GM21825 (cell line): ENCODE results near the gene CREBZF.

Experiments used
- ATAC-seq: cut with Tn5 transposase; IDR thresholded peaks from one replicate; pipeline ENCODE4 v1.9.1; 2021; ENCODE audit warnings: mild to moderate bottlenecking, moderate library complexity; ENCODE audit not compliant: unreplicated experiment

The CREBZF gene, protein sequence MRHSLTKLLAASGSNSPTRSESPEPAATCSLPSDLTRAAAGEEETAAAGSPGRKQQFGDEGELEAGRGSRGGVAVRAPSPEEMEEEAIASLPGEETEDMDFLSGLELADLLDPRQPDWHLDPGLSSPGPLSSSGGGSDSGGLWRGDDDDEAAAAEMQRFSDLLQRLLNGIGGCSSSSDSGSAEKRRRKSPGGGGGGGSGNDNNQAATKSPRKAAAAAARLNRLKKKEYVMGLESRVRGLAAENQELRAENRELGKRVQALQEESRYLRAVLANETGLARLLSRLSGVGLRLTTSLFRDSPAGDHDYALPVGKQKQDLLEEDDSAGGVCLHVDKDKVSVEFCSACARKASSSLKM

DNA sequence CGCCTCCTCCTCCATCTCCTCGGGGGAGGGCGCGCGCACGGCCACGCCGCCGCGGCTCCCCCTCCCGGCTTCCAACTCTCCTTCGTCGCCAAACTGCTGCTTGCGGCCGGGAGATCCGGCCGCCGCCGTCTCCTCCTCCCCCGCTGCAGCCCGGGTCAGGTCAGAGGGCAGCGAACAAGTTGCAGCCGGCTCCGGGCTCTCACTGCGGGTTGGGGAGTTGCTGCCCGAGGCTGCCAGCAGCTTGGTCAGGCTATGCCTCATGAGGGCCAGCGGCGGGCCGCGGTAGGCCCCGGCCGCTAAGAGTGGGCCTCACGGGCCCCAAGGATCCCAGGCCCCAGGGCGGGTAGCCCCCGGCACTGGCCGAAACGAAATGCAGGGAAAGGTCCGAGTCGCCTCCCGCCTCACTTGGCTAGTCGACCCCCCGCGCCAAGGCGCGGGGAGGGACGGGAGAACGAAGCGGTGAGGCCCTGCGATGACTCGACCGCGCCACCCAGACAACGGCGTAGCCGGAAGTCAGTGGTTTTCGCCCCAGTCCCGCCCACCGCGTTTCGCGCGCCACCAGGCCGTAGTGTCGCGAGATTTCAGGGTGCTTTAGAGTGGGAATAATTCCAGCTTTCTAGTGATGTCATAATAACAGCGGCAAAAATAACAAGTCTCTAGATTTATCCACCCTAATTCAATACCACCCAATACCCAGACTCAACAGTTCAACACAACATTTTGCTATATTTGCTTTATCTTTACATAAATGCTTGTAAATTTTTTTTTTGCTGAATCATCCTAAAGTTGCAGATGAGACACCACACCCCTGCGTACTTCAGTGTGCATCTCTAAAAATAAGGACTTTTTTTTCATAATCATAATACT lies at the start of gene CREBZF:
Gene CREBZF, minus strand, starts transcription at position 515 of the 867 bp plus-strand sequence. Its CDS starts 254 bp downstream, at position 261.
- peak; percentile 93 for ATAC-seq

DNA sequence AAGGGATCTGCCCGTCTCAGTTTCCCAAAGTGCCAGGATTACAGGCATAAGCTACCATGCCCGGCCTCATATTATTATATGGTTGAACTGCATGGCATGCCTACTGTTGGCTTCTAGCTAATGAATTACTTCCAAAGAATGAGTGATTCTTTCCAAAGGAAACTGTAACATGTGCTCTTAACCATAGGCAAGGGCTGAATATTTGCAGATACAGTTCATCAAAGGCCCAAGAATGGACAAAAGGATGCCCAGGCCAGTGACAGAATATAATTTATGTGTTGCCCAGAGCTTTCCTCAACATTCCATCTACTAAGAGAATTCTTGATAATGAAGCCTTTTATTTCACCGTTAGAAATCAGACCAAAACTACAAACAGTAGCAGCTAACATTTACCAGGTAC lies 48.0 kb upstream of the CREBZF start:
- ATAC-seq: no peak

- no peak for ATAC-seq
Measured at GRCh38 chr11:85710917-85711316, 46.0 kb upstream of the CREBZF start.

DNA sequence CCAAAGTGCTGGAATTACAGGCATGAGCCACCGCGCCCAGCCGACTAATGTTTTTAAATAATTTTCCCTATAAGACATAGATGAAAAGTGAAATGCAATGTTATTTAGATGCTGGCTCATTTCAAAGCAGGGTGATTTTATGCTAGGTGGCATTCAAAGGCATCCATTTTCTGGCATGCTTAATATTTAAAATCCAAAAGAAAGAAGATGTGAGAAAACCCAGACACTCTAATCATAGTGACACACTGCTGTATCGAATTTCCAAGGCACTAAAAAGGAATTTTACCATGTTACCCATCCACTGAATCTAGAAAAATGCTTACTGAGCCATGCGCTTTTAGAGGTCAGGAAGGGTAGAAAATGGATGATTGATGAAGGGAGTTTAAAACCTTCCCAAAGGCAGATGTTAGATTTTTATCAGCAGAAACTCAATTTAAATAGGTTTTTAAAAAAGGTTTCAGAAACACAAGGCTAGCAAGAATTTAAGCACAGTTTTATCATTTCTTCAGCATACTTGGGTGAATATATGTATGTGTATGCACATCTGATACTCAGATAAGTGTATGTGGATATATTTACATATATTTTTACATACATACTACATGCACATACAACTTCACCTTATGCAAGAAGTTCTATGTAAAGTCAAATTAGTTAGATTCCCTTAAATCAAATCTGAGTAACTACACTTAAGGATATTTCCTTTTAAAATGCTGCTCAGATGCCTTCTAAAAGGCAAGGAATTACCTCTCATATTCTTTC lies 45.2 kb upstream of the CREBZF start:
- no peak for ATAC-seq

- ATAC-seq: no peak
Measured at GRCh38 chr11:85705800-85706199, 40.9 kb upstream of the CREBZF start.

DNA sequence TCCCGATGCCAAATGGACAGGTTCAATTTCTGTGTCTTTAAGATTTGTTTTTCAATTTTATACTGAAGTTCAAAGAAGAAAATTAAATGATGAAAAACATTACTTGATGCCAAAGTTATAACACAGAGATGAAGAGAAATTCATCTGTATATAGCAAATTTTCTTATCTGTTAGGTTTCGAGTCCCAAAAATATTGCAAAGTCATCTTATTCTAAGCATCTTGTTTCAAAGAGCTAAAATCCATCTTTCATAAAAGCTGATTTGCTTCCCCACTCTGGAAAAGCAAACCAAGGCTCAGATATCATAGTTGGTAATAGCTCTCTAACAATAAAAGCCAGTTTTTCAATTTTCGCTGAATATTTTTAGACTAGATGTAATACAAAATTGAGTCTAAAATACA lies 40.0 kb upstream of the CREBZF start:
- no peak for ATAC-seq

DNA sequence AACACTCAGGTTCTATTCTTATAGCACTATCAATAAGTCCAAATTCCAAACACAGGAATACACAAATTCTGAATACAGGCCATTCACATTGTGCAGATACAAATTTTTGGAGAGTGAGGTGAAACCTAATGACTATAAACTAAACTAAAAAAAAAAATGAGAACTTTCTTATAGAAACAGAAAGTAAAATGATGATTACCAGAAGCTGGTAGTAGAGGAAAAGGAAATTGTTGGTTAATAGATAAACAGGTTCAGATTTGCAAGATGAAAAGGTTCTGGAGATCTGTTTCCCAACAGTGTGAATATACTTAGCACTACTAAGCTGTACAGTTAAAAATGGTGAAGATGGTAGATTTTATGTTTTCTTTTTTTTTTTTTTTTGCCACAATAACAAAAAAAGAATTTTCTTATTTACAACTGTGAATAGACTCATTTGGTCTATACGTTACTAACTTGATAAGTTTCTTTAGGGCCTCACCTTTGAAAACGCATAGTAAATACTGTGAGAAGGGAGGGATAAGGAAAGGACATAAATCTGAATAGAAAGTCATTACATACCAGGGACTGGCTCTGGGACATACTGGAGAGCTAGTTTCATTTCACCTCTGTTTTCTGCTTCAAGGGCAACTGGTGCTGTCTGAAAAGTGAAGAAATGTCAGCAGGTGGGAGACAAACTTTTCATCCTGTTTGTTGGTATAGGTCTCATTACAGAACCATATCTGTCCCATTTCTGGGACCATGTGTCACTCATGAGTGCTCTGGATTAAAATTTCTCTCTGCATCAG lies 35.2 kb upstream of the CREBZF start:
- peak; percentile 90 for ATAC-seq

- no peak for ATAC-seq
Measured at GRCh38 chr11:85698195-85698594, 33.3 kb upstream of the CREBZF start.

- no peak for ATAC-seq
Measured at GRCh38 chr11:85697747-85698146, 32.8 kb upstream of the CREBZF start.

- ATAC-seq: no peak
Measured at GRCh38 chr11:85695546-85695945, 30.6 kb upstream of the CREBZF start.

DNA sequence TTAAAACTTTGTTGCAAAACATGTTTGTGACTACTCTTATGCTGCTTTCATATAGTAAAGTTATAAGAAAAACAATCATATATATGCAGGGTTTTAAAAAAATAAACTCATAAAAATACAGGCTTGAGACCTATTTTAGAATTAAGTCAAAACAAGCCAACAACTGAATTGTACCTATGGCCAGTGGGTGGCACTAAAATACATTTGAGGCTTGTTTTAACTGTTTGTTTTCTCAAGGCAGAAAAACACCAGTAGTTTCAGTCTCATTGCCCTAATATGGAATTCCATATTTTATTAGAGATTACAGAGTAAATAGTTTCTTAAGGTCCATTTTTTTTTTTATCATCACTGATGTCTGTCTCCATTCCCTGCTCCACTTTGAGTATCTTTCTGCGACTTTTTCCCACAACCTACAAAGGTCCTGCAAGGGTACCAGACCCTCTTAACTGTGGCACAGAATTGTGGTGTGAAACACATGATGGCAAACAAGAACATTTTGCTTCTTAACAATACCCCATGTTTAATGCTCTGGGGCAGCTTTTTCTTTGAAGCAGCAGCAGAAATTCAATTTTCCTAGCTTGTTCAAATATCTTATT lies 29.6 kb upstream of the CREBZF start:
- ATAC-seq: no peak

GRCh38 chr11:85685820-85686459 lies 21.0 kb upstream of the CREBZF start, which contains the start of gene CCDC89:
Gene CCDC89 (minus strand): TSS chr11:85686195. CDS start chr11:85686130, 65 bp downstream.
- no peak for ATAC-seq

DNA sequence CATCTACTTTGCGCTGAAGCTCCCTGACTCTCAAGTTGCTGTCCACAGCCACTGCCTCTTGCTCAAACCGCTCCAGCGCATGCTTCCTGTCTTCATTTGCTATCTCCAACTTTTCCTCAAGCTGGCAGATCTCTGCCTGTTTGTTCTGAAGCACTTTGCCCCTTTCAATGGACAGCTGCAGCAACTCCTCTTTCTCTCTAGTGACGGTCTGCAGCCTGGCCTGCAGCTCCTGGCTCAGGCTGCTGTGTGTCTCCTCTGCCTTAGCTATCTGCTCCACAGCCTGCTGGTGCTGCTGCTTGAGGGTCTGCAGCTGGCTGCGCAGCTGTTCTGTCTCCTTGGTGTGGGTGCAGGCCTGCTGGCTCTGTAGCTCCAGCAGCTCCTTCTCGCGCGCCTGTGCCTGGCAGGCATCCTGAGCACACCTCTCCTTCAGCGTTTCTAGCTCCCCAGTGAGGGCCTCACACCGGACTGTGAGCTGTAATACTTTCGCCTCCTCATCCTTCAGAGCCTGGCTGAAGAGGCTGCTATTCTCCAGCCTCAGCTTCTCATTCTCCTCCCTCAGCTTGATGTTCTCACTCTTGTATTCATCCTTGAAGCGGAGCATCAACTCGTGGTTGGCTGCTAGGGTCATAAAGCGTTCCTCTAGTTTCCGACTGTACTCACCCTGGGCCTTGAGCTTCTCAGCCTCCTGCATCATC lies 20.3 kb upstream of the CREBZF start:
- ATAC-seq: no peak

DNA sequence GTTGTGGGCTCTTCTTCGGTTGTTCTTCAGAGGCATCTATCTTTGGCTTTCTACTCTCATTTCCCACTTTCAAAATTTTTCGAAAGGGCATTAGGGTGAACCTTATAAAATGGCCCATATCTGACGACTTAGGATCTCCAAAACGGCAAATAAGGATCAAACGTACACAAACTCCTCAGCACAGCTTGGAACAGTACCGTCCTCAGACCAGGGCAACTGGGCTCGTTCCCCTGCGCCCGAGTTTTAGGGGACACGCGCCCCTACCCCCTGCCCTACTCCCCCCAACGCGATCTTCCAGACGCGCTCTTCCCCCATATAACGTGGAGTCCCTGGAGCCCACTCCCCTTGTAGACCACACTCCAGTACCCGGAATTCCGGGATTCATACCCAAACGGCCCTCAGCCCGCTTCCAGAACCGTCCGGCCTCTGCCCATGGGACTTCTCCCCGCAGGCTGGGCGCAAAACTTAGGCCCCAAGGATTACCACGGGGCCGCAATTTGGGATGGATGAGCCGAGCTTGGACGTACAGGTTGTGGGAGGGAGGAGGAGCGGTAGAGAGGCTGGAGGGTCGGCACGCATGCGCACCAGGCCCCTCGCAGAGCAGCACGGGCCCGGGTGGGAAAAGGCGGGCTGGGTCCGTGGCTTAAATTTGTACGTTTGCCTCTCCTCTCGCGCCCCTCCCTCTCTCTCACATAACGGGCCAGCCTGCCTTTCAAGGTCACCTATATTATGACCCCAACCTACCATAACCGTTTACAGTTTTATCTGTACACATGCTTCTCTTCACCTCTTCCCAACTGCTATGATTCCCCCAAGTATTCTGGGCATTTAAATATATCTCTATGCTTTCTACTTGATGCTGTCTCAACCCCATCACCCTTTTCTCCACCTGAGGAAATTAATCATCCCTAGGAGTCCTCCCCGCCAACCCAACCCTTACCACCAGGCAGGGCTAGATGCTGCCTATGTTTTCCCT lies 17.7 kb upstream of the CREBZF start:
- peak; percentile 85 for ATAC-seq

- ATAC-seq: no peak
Measured at GRCh38 chr11:85680897-85681296, 16.0 kb upstream of the CREBZF start.

DNA sequence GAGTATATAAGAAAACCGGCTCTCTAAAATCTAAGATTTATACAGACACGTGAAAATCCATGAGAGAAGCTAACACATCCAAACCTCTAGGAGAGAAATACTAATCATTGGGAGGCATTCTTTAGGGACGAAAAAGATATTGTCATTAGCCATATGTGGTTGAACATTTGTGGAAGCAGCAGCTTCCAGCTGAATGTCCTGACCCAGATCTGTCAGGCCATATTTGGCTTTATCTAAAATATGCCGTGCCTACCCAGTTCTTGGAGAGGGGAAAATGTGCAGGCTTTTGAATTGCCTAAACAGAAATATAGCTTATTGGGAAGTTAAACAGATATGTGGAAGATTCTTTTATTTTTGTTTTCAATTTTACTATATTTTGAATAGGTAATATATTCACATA lies 14.6 kb upstream of the CREBZF start:
- ATAC-seq: no peak

DNA sequence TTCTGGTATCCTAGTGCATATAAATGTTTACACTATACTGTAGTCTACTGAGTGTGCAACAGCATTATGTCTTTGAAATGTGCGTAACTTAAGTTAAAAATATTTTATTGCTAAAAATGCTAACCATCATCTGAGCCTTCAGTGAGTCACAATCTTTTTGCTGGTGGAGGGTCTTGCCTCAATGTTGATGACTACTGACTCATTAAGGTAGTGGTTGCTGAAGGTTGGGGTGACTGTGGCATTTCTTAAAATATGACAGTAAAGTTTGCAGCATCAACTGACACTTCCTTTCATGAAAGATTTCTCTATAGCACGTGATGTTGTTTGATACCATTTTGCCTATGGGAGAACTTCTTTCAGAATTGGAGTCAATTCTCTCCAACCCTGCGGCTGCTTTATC lies 8.5 kb upstream of the CREBZF start:
- no peak for ATAC-seq
